ENCODE measurements around the gene FAM76A. TPM values are rescaled to one million over a fixed set of nuclear protein-coding genes. Genes with fewer than 3 reads are reported as not detected.
"Not testable (repeated sequence)": the region's sequence is repeated elsewhere in the genome, so short reads cannot be mapped to it uniquely, and the experiment has no call there.

The FAM76A gene
- total RNA-seq: 10 to 100 TPM; 16.7 to 41.3 (median 23.7) TPM

DNA sequence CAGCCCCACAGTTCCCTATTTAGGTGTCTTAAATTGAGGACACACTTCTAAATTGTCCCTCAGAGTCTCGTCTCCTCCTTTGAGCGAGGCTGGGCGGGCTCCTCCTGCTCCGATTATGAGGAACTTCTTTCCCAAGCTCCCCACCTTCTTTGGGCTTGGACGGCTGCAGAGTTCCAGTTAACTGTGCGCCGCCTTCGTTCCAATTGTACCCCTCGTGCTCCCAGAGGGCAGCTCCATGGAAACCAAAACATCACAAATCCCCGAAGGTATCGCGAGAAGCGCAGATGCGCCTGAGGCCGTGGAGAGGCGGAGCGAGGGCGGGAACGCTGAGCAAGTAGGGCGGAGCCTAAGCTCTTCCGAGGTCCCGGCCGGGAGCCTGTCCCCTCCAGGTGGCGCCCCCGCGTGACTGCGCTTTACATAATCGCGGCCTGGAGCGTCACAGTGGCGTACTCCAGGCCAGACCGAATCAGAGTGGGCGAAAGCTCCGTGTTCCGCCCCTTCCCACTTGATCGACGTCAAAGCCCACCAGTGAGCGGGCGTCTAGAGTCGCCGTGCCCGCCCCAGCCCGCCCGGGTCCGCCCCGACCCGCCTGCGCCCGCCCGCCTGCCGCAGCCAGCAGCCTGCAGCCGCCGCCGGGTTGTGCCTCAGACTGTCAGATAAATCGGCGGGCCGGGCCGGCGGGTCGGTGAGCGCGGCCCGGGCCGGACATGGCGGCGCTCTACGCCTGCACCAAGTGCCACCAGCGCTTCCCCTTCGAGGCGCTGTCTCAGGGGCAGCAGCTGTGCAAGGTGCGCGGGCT is at the start of gene FAM76A:
TSS of gene FAM76A (plus strand) at position 588 of the 799 bp plus-strand sequence. CDS start at position 708, 120 bp downstream.
- peak; percentile 99 for DNase-seq (ENCODE audit: low spot score in 2 of 2)
- Histone ChIP-seq H3K27ac (peak within 1 kb of the TSS; percentile 87 to 96 (median 94)), H3K4me1 (peaks cover 0 to 38% (median 13%) of the 10 kb centered on the region in 4 donors), H3K9me3 (no peaks in the 10 kb centered on the region), H3K27me3 (no peaks in the 10 kb centered on the region), H3K4me3 (peak within 1 kb of the TSS; percentile 62 to 97 (median 74)), H3K36me3 (peaks cover 0 to 11% (median 0%) of the 10 kb centered on the region in 3 donors)
- peak; percentile 88 to 92 for TF ChIP-seq EP300 (IDR thresholded peaks at IDR 0.05)
- TF ChIP-seq POLR2A (IDR thresholded peaks at IDR 0.05): peak; percentile 73 to 91
- TF ChIP-seq, protein P1, sequence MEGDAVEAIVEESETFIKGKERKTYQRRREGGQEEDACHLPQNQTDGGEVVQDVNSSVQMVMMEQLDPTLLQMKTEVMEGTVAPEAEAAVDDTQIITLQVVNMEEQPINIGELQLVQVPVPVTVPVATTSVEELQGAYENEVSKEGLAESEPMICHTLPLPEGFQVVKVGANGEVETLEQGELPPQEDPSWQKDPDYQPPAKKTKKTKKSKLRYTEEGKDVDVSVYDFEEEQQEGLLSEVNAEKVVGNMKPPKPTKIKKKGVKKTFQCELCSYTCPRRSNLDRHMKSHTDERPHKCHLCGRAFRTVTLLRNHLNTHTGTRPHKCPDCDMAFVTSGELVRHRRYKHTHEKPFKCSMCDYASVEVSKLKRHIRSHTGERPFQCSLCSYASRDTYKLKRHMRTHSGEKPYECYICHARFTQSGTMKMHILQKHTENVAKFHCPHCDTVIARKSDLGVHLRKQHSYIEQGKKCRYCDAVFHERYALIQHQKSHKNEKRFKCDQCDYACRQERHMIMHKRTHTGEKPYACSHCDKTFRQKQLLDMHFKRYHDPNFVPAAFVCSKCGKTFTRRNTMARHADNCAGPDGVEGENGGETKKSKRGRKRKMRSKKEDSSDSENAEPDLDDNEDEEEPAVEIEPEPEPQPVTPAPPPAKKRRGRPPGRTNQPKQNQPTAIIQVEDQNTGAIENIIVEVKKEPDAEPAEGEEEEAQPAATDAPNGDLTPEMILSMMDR (IDR thresholded peaks at IDR 0.05): peak; percentile 41 to 66 (median 55)
- WGBS, 2 donors: 1 to 2% methylated on average over 24 to 30 of the region's 72 CpGs

- H3K4me3 ChIP-seq: no peak overlapping the region
- no peaks in the 10 kb centered on the region for H3K27me3 ChIP-seq
- no peak for DNase-seq (ENCODE audit: low spot score in 2 of 2)
- H3K4me1 ChIP-seq: peaks cover 0 to 13% (median 11%) of the 10 kb centered on the region in 4 donors
- 94 to 97% methylated on average over 1 of the region's 1 CpG for WGBS, 2 donors
- no peak overlapping the region for H3K27ac ChIP-seq
- TF ChIP-seq EP300 (IDR thresholded peaks at IDR 0.05) (no peak), POLR2A (IDR thresholded peaks at IDR 0.05) (no peak)
- TF ChIP-seq, protein P1 (IDR thresholded peaks at IDR 0.05): no peak
- H3K36me3 ChIP-seq: no peaks in the 10 kb centered on the region
- H3K9me3 ChIP-seq: peaks cover 0 to 14% (median 3%) of the 10 kb centered on the region in 4 donors
Measured at GRCh38 chr1:27676410-27676809, 49.4 kb upstream of the FAM76A start.

GRCh38 chr1:27678747-27679146 is 47.0 kb upstream of the FAM76A start:
- no peak for DNase-seq (ENCODE audit: low spot score in 2 of 2)
- Histone ChIP-seq H3K27me3 (no peaks in the 10 kb centered on the region), H3K27ac (no peak overlapping the region), H3K9me3 (peaks cover 0 to 25% (median 4%) of the 10 kb centered on the region in 4 donors), H3K4me3 (no peak overlapping the region), H3K36me3 (no peaks in the 10 kb centered on the region), H3K4me1 (no peaks in the 10 kb centered on the region)
- TF ChIP-seq POLR2A (IDR thresholded peaks at IDR 0.05) (no peak), EP300 (IDR thresholded peaks at IDR 0.05) (no peak)
- TF ChIP-seq, protein P1 (IDR thresholded peaks at IDR 0.05): no peak

GRCh38 chr1:27680225-27680791 is 45.5 kb upstream of the FAM76A start:
- not testable (repeated sequence) for H3K27me3 ChIP-seq; H3K4me3 ChIP-seq; H3K36me3 ChIP-seq; H3K4me1 ChIP-seq; H3K27ac ChIP-seq; DNase-seq (ENCODE audit: low spot score in 2 of 2)
- peaks cover 0 to 25% (median 4%) of the 10 kb centered on the region in 4 donors for H3K9me3 ChIP-seq
- WGBS, 2 donors: 90 to 100% methylated on average over 2 of the region's 2 CpGs

GRCh38 chr1:27681580-27681979 is 44.2 kb upstream of the FAM76A start:
- WGBS, 2 donors: 97% methylated on average over 4 of the region's 4 CpGs
- not testable (repeated sequence) for H3K36me3 ChIP-seq; H3K4me3 ChIP-seq; DNase-seq (ENCODE audit: low spot score in 2 of 2); H3K27me3 ChIP-seq; H3K4me1 ChIP-seq; H3K27ac ChIP-seq
- H3K9me3 ChIP-seq: peaks cover 0 to 25% (median 4%) of the 10 kb centered on the region in 4 donors

GRCh38 chr1:27682351-27682944 is 43.3 kb upstream of the FAM76A start:
- 73 to 76% methylated on average over 5 of the region's 5 CpGs for WGBS, 2 donors
- TF ChIP-seq, protein P1 (IDR thresholded peaks at IDR 0.05): no peak
- no peak for TF ChIP-seq EP300 (IDR thresholded peaks at IDR 0.05)
- no peak for TF ChIP-seq POLR2A (IDR thresholded peaks at IDR 0.05)
- Histone ChIP-seq H3K4me1 (no peaks in the 10 kb centered on the region), H3K27ac (no peak overlapping the region), H3K27me3 (no peaks in the 10 kb centered on the region), H3K36me3 (no peaks in the 10 kb centered on the region), H3K9me3 (peaks cover 0 to 25% (median 4%) of the 10 kb centered on the region in 4 donors), H3K4me3 (no peak overlapping the region)
- DNase-seq (ENCODE audit: low spot score in 2 of 2): no peak
